HL-60 (cell line): Measurements from ENCODE around the gene ATAD3C.
"Not testable (repeated sequence)": the region's sequence is repeated elsewhere in the genome, so short reads cannot be mapped to it uniquely, and the experiment has no call there.

Source experiments
- CTCF ChIP-seq: IDR thresholded peaks from one replicate; pipeline ENCODE4 v1.5.1; 2011; ENCODE audit warnings: low read length, control low read depth, inconsistent platforms; ENCODE audit not compliant: insufficient read depth
- GABPA ChIP-seq: IDR thresholded peaks from 2 replicates; pipeline ENCODE4 v1.6.1; 2012; ENCODE audit warnings: low read depth
- POLR2AphosphoS5 ChIP-seq: IDR thresholded peaks from 2 replicates; pipeline ENCODE4 v1.6.1; 2012; ENCODE audit warnings: low read depth
- REST ChIP-seq: IDR thresholded peaks from 2 replicates; pipeline ENCODE4 v1.6.1; 2012; ENCODE audit warnings: low read depth; ENCODE audit not compliant: insufficient replicate concordance
- SPI1 ChIP-seq: IDR thresholded peaks from 2 replicates; pipeline ENCODE4 v1.6.1; 2012; ENCODE audit warnings: low read depth, mild to moderate bottlenecking, borderline replicate concordance

- TF ChIP-seq CTCF, GABPA, POLR2AphosphoS5, REST, SPI1: not testable (repeated sequence)
Measured at GRCh38 chr1:1505801-1506200, 56.3 kb downstream of the ATAD3C start.
